ENCODE measurements around the gene GTF2F1. TPM values are rescaled to one million over a fixed set of nuclear protein-coding genes. Genes with fewer than 3 reads are reported as not detected.

The GTF2F1 gene
- total and polyA plus RNA-seq, 10 of the 15 experiments (the other 5 are each of a cell fraction or from before 2014, with no cell fraction given), result 4.5 to 61.7 (median 48.5) TPM

DNA sequence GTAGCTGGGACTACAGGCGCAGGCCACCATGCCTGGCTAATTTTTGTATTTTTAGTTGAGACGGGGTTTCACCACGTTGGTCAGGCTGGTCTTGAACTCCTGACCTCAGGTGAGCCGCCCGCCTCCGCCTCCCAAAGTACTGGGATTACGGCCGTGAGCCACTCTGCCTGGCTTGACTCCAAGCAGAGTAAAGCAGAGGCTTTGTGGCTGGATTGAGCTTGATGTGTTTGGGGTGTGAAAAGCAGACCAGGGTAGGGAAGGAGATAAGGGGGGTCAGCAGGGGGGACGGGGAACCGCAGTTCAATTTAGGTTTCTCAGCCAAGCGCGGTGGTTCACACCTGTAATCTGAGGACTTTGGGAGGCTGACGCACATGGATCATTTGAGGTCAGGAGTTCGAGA lies 35.8 kb downstream of the GTF2F1 start:
- ATAC-seq (no peak), FAIRE-seq (no peak), DNase-seq (ENCODE audit: low read depth, low spot score) (no peak)
- no peaks in the 10 kb centered on the region for H4K20me1 ChIP-seq (ENCODE audit: control insufficient read depth, insufficient read depth)
- H3K9me3 ChIP-seq (replicated peaks; ENCODE audit: control insufficient read depth, insufficient read depth, low read length), result no peaks in the 10 kb centered on the region; the same call in 2 of the 3 replicates
- no peak overlapping the region for H3K27ac ChIP-seq (ENCODE audit: control insufficient read depth, insufficient read depth)
- H3K4me2 ChIP-seq (ENCODE audit: control insufficient read depth, insufficient read depth), result no peak overlapping the region
- peaks cover 8% of the 10 kb centered on the region for H3K79me2 ChIP-seq (ENCODE audit: control insufficient read depth, insufficient read depth, low read length)
- SMC1A ChIA-PET (ENCODE audit: uncharacterized antibody, unreplicated experiment), result no interaction called here
- intact Hi-C loops (cut with micrococcal nuclease; ENCODE audit: unreplicated experiment) (no loop called here), in situ Hi-C loops (cut with MboI) (no loop called here)
- 70% methylated on average over 14 of the region's 14 CpGs for WGBS (ENCODE audit: insufficient coverage, insufficient replicate concordance, low lambda C conversion rate, missing lambda C conversion rate)
- no TSS peak for BruUV-seq (replicated peaks)
- no peaks in the 10 kb centered on the region for H3K4me1 ChIP-seq (ENCODE audit: control insufficient read depth, insufficient read depth, low read length)
- no peaks in the 10 kb centered on the region for H3K36me3 ChIP-seq (ENCODE audit: control insufficient read depth in 2 of 2, insufficient read depth in 2 of 2, low read length in 1 of 2)
- POLR2A ChIA-PET, result interaction anchor here (0.6 to 0.7 kb wide), 3 partner anchors 115 to 306 kb away, joined by 3 to 6 read pairs (median 3); no protein-coding TSS in a partner anchor
- H3K9ac ChIP-seq (ENCODE audit: control insufficient read depth, insufficient read depth, low read length), result no peak overlapping the region
- no peak overlapping the region for H2AFZ ChIP-seq (ENCODE audit: control insufficient read depth, low read depth, low read length)
- CTCF ChIA-PET, result interaction anchor here (1.1 kb wide), 1 partner anchor 231 kb away, joined by 3 read pairs; no protein-coding TSS in a partner anchor
- no peaks in the 10 kb centered on the region for H3K27me3 ChIP-seq (replicated peaks in 1 of 2; ENCODE audit: control insufficient read depth in 2 of 2, insufficient read depth in 2 of 2, low read length in 1 of 2)
- RAD21 ChIA-PET (ENCODE audit: unreplicated experiment), result interaction anchor here (1.0 kb wide), 1 partner anchor 371 kb away, joined by 4 read pairs; no protein-coding TSS in a partner anchor
- no peak overlapping the region for H3K4me3 ChIP-seq
- TF ChIP-seq SMARCA5 (IDR thresholded peaks at IDR 0.05) (no peak), PKNOX1 (IDR thresholded peaks at IDR 0.05) (no peak), CUX1 (IDR thresholded peaks at IDR 0.05; ENCODE audit: insufficient replicate concordance, low read depth, low read length) (no peak), NRF1 (conservative IDR thresholded peaks at IDR 0.05; ENCODE audit: low read depth, low read length) (no peak), MLLT1 (IDR thresholded peaks at IDR 0.05) (no peak), WRNIP1 (IDR thresholded peaks at IDR 0.05; ENCODE audit: borderline replicate concordance, low read depth, low read length) (no peak), E4F1 (IDR thresholded peaks at IDR 0.05; ENCODE audit: borderline replicate concordance, partially characterized antibody) (no peak), ESRRA (IDR thresholded peaks at IDR 0.05; ENCODE audit: low read length) (no peak), ATF3 (IDR thresholded peaks at IDR 0.05; ENCODE audit: borderline replicate concordance, extremely low read depth, low read depth, low read length) (no peak), BRCA1 (IDR thresholded peaks at IDR 0.05; ENCODE audit: low read depth, low read length) (no peak)
- TF ChIP-seq, protein P1, sequence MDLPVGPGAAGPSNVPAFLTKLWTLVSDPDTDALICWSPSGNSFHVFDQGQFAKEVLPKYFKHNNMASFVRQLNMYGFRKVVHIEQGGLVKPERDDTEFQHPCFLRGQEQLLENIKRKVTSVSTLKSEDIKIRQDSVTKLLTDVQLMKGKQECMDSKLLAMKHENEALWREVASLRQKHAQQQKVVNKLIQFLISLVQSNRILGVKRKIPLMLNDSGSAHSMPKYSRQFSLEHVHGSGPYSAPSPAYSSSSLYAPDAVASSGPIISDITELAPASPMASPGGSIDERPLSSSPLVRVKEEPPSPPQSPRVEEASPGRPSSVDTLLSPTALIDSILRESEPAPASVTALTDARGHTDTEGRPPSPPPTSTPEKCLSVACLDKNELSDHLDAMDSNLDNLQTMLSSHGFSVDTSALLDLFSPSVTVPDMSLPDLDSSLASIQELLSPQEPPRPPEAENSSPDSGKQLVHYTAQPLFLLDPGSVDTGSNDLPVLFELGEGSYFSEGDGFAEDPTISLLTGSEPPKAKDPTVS (IDR thresholded peaks at IDR 0.05; ENCODE audit: low read depth, low read length), result no peak
